Measurements from ENCODE around the gene MLLT11.

GRCh38 chr1:151032164-151032563 lies 28.0 kb upstream of the MLLT11 start:
- TF ChIP-seq CTCF (conservative IDR thresholded peaks at IDR 0.05) = no peak
- TF ChIP-seq ZFX (IDR thresholded peaks at IDR 0.05) = no peak
